GM13977 (cell line): ENCODE measurements around the gene GDF9.

ENCODE experiments used
- DNase-seq: peaks from one replicate; pipeline ENCODE4 v3.0.0; 2012; ENCODE audit warnings: low spot score
- CTCF ChIP-seq: IDR thresholded peaks from 2 replicates; pipeline ENCODE4 v1.5.1; 2012; ENCODE audit warnings: mild to moderate bottlenecking, control low read depth; ENCODE audit not compliant: insufficient read depth; ENCODE audit errors: extremely low read depth, missing control alignments
- in situ Hi-C: fragments of 300-500 bp; cut with MboI; formaldehyde crosslinking; loops from one replicate; pipeline ENCODE4 v1.12.0; 2022; ENCODE audit warnings: low sequenced_read_pairs, low pct_unique_long_range_greater_than_20kb, mixed read lengths, inconsistent platforms; ENCODE audit not compliant: unreplicated experiment

GDF9 gene

GRCh38 chr5:132873930-132874271, 7.6 kb upstream of the GDF9 start:
- TF ChIP-seq CTCF: no peak
- in situ Hi-C loops: no loop called here

DNA sequence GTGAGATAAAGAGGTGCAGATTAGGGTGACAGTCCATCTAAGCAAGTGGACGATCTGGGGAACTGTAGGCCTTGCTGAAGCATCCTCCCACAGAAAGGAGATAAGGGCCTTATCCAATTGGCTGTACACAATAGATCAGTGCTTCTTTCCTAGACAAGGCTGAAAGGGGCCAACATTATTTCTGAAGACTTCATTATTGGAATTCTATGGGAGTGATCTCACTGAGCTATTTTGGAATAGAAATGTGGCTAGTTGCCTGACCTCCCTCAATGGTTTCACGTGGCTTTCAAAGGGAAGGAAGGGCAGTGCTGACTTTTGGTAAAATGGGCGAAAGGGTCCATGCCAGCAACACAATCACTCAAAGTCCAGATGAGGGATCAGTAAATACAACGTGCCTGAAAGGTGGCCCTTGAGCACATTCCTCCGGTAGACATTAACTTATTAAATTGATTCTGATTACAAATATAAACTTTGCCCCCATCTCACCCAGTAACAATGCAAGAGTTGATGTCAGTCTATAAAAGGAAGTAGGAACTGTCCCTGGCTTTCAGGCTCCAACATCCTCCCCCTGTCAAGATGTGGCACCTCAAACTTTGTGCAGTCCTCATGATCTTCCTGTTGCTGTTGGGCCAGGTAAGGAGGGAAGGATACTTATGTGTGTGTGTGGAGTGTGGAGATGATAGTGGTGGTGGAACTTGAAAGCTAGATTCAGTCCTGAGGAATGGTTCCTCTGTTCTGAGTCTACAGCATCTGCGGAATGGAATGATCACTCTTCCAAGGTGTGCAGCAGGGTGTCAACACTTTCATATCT, 7.1 kb upstream of the GDF9 start, which contains the start of gene LEAP2:
Gene LEAP2, plus strand, starts transcription at position 550 of the 811 bp plus-strand sequence. Its CDS starts 27 bp downstream, at position 577.
- DNase-seq: no peak
- TF ChIP-seq CTCF: no peak
- in situ Hi-C loops: no loop called here

More at GRCh38 chr5:132873930-132874271, 7.6 kb upstream of the GDF9 start:
- DNase-seq: no peak

GRCh38 chr5:132872788-132873118, 6.5 kb upstream of the GDF9 start:
- no peak for DNase-seq
- in situ Hi-C loops: no loop called here
- TF ChIP-seq CTCF: no peak

DNA sequence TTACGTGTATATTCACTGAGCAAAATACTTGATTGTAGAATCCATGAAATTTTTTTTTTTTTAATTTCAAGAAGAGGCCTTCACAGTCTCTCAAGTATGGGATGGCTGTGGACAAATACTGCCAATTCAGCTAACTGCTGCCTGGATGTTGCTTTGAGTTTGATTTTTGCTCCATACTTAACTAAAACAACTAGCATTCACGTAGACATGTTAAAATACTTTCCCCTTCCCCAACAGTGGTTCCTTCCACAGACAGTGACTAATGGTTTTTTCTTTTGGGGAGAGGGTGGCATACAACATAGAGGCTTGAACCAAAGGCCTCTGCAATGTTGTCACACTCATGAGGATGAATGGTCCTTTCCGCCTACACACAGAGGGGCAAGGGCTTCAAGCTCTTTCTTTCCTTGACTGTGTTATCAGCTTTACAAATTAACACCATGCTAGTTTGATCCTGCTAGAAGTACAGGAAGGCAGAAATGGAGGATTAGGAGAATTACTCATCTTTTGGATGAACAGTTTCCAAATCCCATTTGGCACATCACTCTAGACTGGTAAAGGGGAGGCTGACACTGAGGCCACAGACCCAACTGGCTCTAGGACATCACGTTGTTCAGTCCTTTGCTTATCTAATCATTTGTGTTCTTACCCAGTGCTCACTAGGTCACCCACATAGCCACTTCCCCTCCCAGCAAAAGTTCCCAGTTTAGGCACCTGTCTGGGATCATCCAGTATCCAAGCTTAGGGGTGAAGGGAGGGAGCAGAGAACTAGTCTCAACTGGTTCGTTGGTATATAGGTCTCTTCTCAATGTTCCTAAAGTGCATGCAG, 5.4 kb upstream of the GDF9 start:
- in situ Hi-C loops: no loop called here
- DNase-seq: no peak
- TF ChIP-seq CTCF: no peak

DNA sequence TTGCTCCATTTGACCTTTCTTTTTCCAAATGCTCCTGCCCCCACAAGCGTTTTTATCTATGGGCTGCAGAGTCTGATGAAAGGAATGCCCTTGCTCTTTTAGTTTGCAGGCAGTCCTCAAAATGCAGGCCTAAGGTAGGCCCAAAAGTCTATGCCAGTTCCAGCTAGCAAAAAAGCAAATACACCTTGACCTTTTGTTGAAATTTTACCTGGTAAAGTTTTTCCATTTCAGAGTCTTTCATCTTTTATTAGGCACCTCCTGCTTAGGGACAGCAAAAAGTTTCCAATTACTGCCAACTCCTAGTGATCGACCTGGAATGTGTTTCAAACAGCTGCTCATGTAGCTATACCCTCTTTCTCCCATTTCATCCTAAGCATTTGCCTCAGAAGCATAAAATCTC, 4.5 kb upstream of the GDF9 start:
- in situ Hi-C loops: no loop called here
- no peak for DNase-seq
- no peak for TF ChIP-seq CTCF

GRCh38 chr5:132868754-132869153, 2.5 kb upstream of the GDF9 start:
- TF ChIP-seq CTCF: no peak
- no peak for DNase-seq
- in situ Hi-C loops: no loop called here
